IMR-90 (cell line): ENCODE data around the gene TPP1. TPM values are rescaled to one million over a fixed set of nuclear protein-coding genes. Genes with fewer than 3 reads are reported as not detected.

ENCODE experiments used
- ATAC-seq: fragments of 200-7000 bp; cut with Tn5 transposase; 2 replicates; pipeline ENCODE4 v1.9.1; 2020; ENCODE audit warnings: low read depth, mild to moderate bottlenecking, moderate library complexity
- BruUV-seq: library from RNA; stranded (reverse); fragments of 400-500 nt; replicated peaks from 2 replicates; lab custom pipeline; 2021; lab: Mats Ljungman, UMichigan
- CTCF ChIA-PET: fragments of 300-600 bp; formaldehyde crosslinking; extraction: SDS; loops from one replicate; lab custom pipeline; 2021; ENCODE audit warnings: antibody characterized with exemption; lab: Yijun Ruan, JAX
- POLR2A ChIA-PET: fragments of 300-600 bp; sonication (Branson Sonifier 250); formaldehyde crosslinking; loops from one replicate; lab custom pipeline; 2022; ENCODE audit warnings: antibody characterized with exemption; ENCODE audit not compliant: unreplicated experiment; lab: Charles Lee
- DNase-seq: peaks from one replicate; pipeline ENCODE4 v3.0.0; 2013
- H2AFZ ChIP-seq: replicated peaks from 2 replicates; pipeline ENCODE3; 2013; ENCODE audit warnings: low read length, mild to moderate bottlenecking; ENCODE audit not compliant: poor library complexity
- H2AK5ac ChIP-seq: 2 replicates; pipeline ENCODE4 v1.6.1; 2013; ENCODE audit warnings: low read depth, low read length, inconsistent platforms
- H2AK9ac ChIP-seq: replicated peaks from 2 replicates; pipeline ENCODE3; 2013; ENCODE audit warnings: mild to moderate bottlenecking, low read depth, low read length, moderate library complexity; ENCODE audit not compliant: poor library complexity
- H2BK120ac ChIP-seq: 2 replicates; pipeline ENCODE4 v1.6.1; 2013; ENCODE audit warnings: low read depth, low read length, inconsistent platforms
- H2BK15ac ChIP-seq: 3 replicates; pipeline ENCODE4 v1.6.1; 2013; ENCODE audit warnings: low read depth, low read length, inconsistent platforms
- H2BK20ac ChIP-seq: 2 replicates; pipeline ENCODE4 v1.6.1; 2013; ENCODE audit warnings: low read depth, mild to moderate bottlenecking, inconsistent platforms, low read length, moderate library complexity
- H2BK5ac ChIP-seq: 2 replicates; pipeline ENCODE4 v1.6.1; 2013; ENCODE audit warnings: mild to moderate bottlenecking, low read depth, low read length, inconsistent platforms; ENCODE audit not compliant: poor library complexity, severe bottlenecking
- H3K14ac ChIP-seq: replicated peaks from 2 replicates; pipeline ENCODE4 v1.6.1; 2013; ENCODE audit warnings: low read depth, low read length, inconsistent platforms
- H3K18ac ChIP-seq: 2 replicates; pipeline ENCODE4 v1.6.1; 2013; ENCODE audit warnings: low read depth, low read length, control low read depth
- H3K23ac ChIP-seq: 2 replicates; pipeline ENCODE4 v1.6.1; 2013; ENCODE audit warnings: low read depth, low read length, inconsistent platforms
- H3K27ac ChIP-seq: 2 replicates; pipeline ENCODE4 v1.5.1; 2013; ENCODE audit warnings: mild to moderate bottlenecking, control low read depth, low read length; ENCODE audit not compliant: insufficient read depth
- H3K27me3 ChIP-seq: 2 replicates; pipeline ENCODE4 v1.6.1; 2013; ENCODE audit warnings: low read length; ENCODE audit not compliant: control insufficient read depth, insufficient read depth
- H3K36me3 ChIP-seq: 2 replicates; pipeline ENCODE4 v1.6.1; 2013; ENCODE audit warnings: low read length, mixed read lengths; ENCODE audit not compliant: control insufficient read depth, insufficient read depth
- H3K4ac ChIP-seq: 2 replicates; pipeline ENCODE4 v1.6.1; 2013; ENCODE audit warnings: low read depth, low read length, inconsistent platforms
- H3K4me1 ChIP-seq: 2 replicates; pipeline ENCODE4 v1.6.1; 2013; ENCODE audit warnings: low read length, mixed read lengths; ENCODE audit not compliant: control insufficient read depth, insufficient read depth
- H3K4me2 ChIP-seq: 2 replicates; pipeline ENCODE4 v1.6.1; 2013; ENCODE audit warnings: low read depth, mild to moderate bottlenecking, control low read depth, low read length, moderate library complexity
- H3K4me3 ChIP-seq: 2 replicates; pipeline ENCODE4 v1.5.1; 2013; ENCODE audit warnings: low read depth, mild to moderate bottlenecking, control low read depth, low read length, moderate library complexity; ENCODE audit not compliant: insufficient read depth
- H3K56ac ChIP-seq: 2 replicates; pipeline ENCODE4 v1.6.1; 2013; ENCODE audit warnings: low read length, inconsistent platforms; ENCODE audit not compliant: insufficient read depth; ENCODE audit errors: extremely low read depth
- H3K79me1 ChIP-seq, 2 experiments: 2 replicates each; pipeline ENCODE4 v1.6.1; 2013; ENCODE audit warnings: low read length in 2 of 2, inconsistent platforms in 1 of 2, low read depth in 1 of 2
- H3K9ac ChIP-seq: 2 replicates; pipeline ENCODE4 v1.6.1; 2013; ENCODE audit warnings: low read depth, low read length, control low read depth
- H3K9me1 ChIP-seq: 2 replicates; pipeline ENCODE4 v1.6.1; 2013; ENCODE audit warnings: low read length, inconsistent platforms; ENCODE audit not compliant: insufficient read depth
- H3K9me3 ChIP-seq: 2 replicates; pipeline ENCODE4 v1.6.1; 2013; ENCODE audit warnings: low read length; ENCODE audit not compliant: control insufficient read depth, insufficient read depth
- H4K20me1 ChIP-seq: 2 replicates; pipeline ENCODE4 v1.6.1; 2013; ENCODE audit warnings: low read length, inconsistent platforms; ENCODE audit not compliant: insufficient read depth
- H4K5ac ChIP-seq: 2 replicates; pipeline ENCODE4 v1.6.1; 2013; ENCODE audit warnings: mild to moderate bottlenecking, low read depth, low read length, control low read depth
- H4K8ac ChIP-seq, 2 experiments: 2 replicates each; pipeline ENCODE4 v1.6.1; 2013; ENCODE audit warnings: low read depth in 2 of 2, low read length in 2 of 2, control low read depth in 1 of 2, inconsistent platforms in 1 of 2
- H4K91ac ChIP-seq: 2 replicates; pipeline ENCODE4 v1.6.1; 2013; ENCODE audit warnings: low read depth, low read length, inconsistent platforms; ENCODE audit not compliant: insufficient read depth
- BHLHE40 ChIP-seq: fragments of 150-350 bp; IDR thresholded peaks from 2 replicates; pipeline ENCODE4 v1.6.1; 2016; ENCODE audit warnings: mild to moderate bottlenecking, low read depth, low read length
- WGBS, 2 experiments: methylation state at CpG; one replicate each; pipeline versions ENCODE4 v1.1.5 to v1.1.7; 2013; ENCODE audit warnings: missing lambda C conversion rate in 2 of 2; ENCODE audit not compliant: insufficient read length in 1 of 2; ENCODE audit errors: extremely low coverage in 2 of 2; 5-methylcytosine and 5-hydroxymethylcytosine counted together
- dilution Hi-C: fragments of 300-500 bp; cut with HindIII; formaldehyde crosslinking; loops from one replicate; pipeline ENCODE4 v1.14.3; 2018; ENCODE audit warnings: low sequenced_read_pairs; ENCODE audit not compliant: unreplicated experiment
- in situ Hi-C: fragments of 300-500 bp; cut with MboI; formaldehyde crosslinking; loops from 3 replicates; pipeline ENCODE4 v1.14.3; 2019; ENCODE audit warnings: low sequenced_read_pairs, inconsistent platforms, mixed read lengths
- intact Hi-C: fragments of 100-400 bp; cut with micrococcal nuclease; formaldehyde crosslinking; loops from 2 replicates; pipeline ENCODE4 v1.10.0; 2022
- polyA plus RNA-seq, 3 experiments: library from polyadenylated mRNA; depleted of rRNA; stranded (reverse); fragments of >200 nt; gene quantifications; 2 replicates each; pipeline ENCODE4 v1.2.3, GENCODE V29; 2012; ENCODE audit warnings: low replicate concordance in 1 of 3
- total RNA-seq: library from RNA; depleted of rRNA; stranded (reverse); fragments of >200 nt; gene quantifications from 2 replicates; pipeline ENCODE4 v1.2.3, GENCODE V29; 2012

The TPP1 gene
- total and polyA plus RNA-seq, 2 of the 4 experiments (the other 2 are of a cell fraction), result 33.5 to 108 TPM

GRCh38 chr11:6653656-6654055 is 34.4 kb upstream of the TPP1 start:
- no peaks in the 10 kb centered on the region for H3K36me3 ChIP-seq

More at GRCh38 chr11:6653656-6654055, 34.4 kb upstream of the TPP1 start:
- Histone ChIP-seq H3K27ac (no peak overlapping the region), H3K4me3 (no peak overlapping the region), H2BK120ac (no peak overlapping the region), H4K8ac (no peak overlapping the region), H3K4me2 (no peak overlapping the region), H2AK9ac (no peak overlapping the region), H2BK20ac (no peak overlapping the region), H4K20me1 (0 out of 2 replicates have a peak, but pooled peaks cover 3% of the 10 kb centered on the region), H3K27me3 (peaks cover 16% of the 10 kb centered on the region), H3K14ac (no peak overlapping the region), H4K5ac (no peak overlapping the region), H3K79me1 (peaks cover 3 to 21% of the 10 kb centered on the region in 2 experiments; a peak in 2 of 4 replicates), H2AFZ (no peak overlapping the region), H3K4ac (no peak overlapping the region), H3K9me3 (no peaks in the 10 kb centered on the region), H3K56ac (no peak overlapping the region), H3K9ac (no peak overlapping the region), H3K9me1 (peaks cover 17% of the 10 kb centered on the region), H3K23ac (0 out of 2 replicates have a peak overlapping the region, but pooled peaks have one; percentile 60), H3K4me1 (peaks cover 5% of the 10 kb centered on the region), H2BK5ac (no peak overlapping the region), H2BK15ac (no peak overlapping the region), H4K91ac (no peak overlapping the region), H3K18ac (no peak overlapping the region), H2AK5ac (no peak overlapping the region)
- POLR2A ChIA-PET, result no interaction called here
- WGBS, 2 experiments, result 87% methylated on average over 2 of the region's 2 CpGs; no CpG with 5 or more reads in 1 of the 2 experiments
- in situ Hi-C loops, result no loop called here
- intact Hi-C loops, result no loop called here
- ATAC-seq (no peak), DNase-seq (no peak)
- BruUV-seq, result no TSS peak
- CTCF ChIA-PET, result no interaction called here
- dilution Hi-C loops, result no loop called here
- no peak for TF ChIP-seq BHLHE40
